ENCODE measurements around the gene C12orf76. TPM values are rescaled to one million over a fixed set of nuclear protein-coding genes. Genes with fewer than 3 reads are reported as not detected.

C12orf76 gene
- total RNA-seq, 4 donors from 2014 or later: 9.4 to 21.5 (median 11.4) TPM

DNA sequence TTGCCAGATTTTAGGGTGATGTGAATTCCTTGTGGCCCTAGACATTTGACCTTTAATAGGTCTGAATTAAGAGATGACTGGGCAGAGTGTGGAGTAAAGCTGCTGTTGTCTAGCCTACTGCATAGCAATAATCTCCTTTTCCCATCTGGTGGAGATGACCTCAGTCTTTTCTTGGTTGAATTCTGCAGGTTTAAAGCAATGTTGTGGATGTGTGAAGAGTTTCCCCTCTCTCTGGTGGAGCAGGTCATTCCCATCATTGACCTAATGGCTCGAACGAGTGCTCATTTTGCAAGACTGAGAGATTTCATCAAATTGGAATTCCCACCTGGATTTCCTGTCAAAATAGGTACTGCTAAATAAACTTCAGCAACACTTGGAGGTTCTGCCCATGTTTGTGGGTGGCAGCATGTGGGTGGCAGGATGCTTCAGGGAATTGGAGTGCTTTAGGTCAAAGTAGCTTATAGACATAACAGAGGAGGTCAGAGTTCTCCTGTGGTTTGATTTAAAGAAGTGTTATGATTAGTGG, 19.0 kb downstream of the C12orf76 start:
- Histone ChIP-seq H3K27me3 (no peaks in the 10 kb centered on the region), H3K27ac (no peak overlapping the region), H3K4me1 (peaks cover 0 to 10% (median 4%) of the 10 kb centered on the region in 3 donors), H3K36me3 (peaks cover 0 to 90% of the 10 kb centered on the region in 2 donors), H3K9me3 (no peaks in the 10 kb centered on the region), H3K4me3 (no peak overlapping the region)
- ATAC-seq: no peak
- TF ChIP-seq POLR2AphosphoS5 (IDR thresholded peaks at IDR 0.05) (no peak), EP300 (IDR thresholded peaks at IDR 0.05) (no peak), POLR2A (IDR thresholded peaks at IDR 0.05) (no peak)
- TF ChIP-seq, protein P1, sequence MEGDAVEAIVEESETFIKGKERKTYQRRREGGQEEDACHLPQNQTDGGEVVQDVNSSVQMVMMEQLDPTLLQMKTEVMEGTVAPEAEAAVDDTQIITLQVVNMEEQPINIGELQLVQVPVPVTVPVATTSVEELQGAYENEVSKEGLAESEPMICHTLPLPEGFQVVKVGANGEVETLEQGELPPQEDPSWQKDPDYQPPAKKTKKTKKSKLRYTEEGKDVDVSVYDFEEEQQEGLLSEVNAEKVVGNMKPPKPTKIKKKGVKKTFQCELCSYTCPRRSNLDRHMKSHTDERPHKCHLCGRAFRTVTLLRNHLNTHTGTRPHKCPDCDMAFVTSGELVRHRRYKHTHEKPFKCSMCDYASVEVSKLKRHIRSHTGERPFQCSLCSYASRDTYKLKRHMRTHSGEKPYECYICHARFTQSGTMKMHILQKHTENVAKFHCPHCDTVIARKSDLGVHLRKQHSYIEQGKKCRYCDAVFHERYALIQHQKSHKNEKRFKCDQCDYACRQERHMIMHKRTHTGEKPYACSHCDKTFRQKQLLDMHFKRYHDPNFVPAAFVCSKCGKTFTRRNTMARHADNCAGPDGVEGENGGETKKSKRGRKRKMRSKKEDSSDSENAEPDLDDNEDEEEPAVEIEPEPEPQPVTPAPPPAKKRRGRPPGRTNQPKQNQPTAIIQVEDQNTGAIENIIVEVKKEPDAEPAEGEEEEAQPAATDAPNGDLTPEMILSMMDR (IDR thresholded peaks at IDR 0.05): no peak
- no CpG with 5 or more reads among the region's 2 CpGs for WGBS, 2 donors (ENCODE audit: low coverage in 1 of 2)

DNA sequence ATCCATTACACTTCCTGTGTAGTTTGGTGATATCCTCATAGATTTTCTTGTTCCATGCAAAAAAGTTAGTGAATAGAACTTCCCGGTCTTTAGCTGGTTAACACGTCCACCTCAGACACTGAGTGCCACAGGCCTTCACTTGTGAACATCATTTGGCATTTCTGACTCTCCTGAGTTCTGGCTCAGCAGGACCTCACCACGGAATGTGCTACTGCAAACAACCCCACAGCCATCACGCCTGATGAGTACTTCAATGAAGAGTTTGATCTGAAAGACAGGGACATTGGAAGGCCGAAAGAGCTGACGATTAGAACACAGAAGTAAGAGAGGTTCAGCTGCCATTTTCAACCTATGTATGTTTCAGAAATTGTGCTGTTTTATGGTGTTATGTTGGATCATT, 20.0 kb downstream of the C12orf76 start:
- no peak overlapping the region for H3K27ac ChIP-seq
- TF ChIP-seq POLR2A (IDR thresholded peaks at IDR 0.05): no peak
- no peak for TF ChIP-seq POLR2AphosphoS5 (IDR thresholded peaks at IDR 0.05)
- no peak for TF ChIP-seq EP300 (IDR thresholded peaks at IDR 0.05)
- TF ChIP-seq, protein P1 (IDR thresholded peaks at IDR 0.05): no peak
- H3K36me3 ChIP-seq: peaks cover 0 to 79% of the 10 kb centered on the region in 2 donors
- ATAC-seq: no peak
- peaks cover 2 to 20% (median 15%) of the 10 kb centered on the region in 3 donors for H3K4me1 ChIP-seq
- H3K27me3 ChIP-seq: no peaks in the 10 kb centered on the region
- no peak overlapping the region for H3K4me3 ChIP-seq
- H3K9me3 ChIP-seq: no peaks in the 10 kb centered on the region
- WGBS, 2 donors (ENCODE audit: low coverage in 1 of 2): 78 to 88% methylated on average over 2 to 6 of the region's 6 CpGs

DNA sequence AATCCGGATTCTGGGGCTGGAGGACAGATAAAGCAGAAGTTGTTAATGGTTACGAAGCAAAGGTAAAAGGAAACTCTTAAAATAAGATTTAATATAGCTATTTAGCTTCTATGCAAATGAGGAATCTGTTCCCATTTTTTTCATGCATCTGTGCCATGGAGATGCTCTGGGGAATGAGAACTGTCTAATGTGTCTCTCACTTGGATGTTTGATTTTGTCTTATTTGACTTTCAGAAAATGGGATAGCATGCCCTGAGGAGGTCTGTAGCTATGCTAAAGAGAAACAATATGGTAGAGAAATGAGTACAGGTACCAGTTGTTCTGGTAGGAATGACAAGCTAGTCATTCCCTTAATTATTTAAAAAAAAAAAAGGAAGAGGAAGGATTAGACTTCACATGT, 24.3 kb downstream of the C12orf76 start:
- Histone ChIP-seq H3K4me1 (peaks cover 2 to 34% (median 18%) of the 10 kb centered on the region in 3 donors), H3K9me3 (no peaks in the 10 kb centered on the region), H3K36me3 (peaks cover 0 to 76% of the 10 kb centered on the region in 2 donors), H3K27me3 (no peaks in the 10 kb centered on the region), H3K4me3 (no peak overlapping the region), H3K27ac (peak overlapping the region in 3 of 4 donors; percentile 54 to 71 (median 70))
- no peak for ATAC-seq
- no peak for TF ChIP-seq POLR2AphosphoS5 (IDR thresholded peaks at IDR 0.05)
- TF ChIP-seq, protein P1 (IDR thresholded peaks at IDR 0.05): no peak
- no peak for TF ChIP-seq EP300 (IDR thresholded peaks at IDR 0.05)
- no peak for TF ChIP-seq POLR2A (IDR thresholded peaks at IDR 0.05)
- 82 to 94% methylated on average over 2 of the region's 2 CpGs for WGBS, 2 donors (ENCODE audit: low coverage in 1 of 2)

DNA sequence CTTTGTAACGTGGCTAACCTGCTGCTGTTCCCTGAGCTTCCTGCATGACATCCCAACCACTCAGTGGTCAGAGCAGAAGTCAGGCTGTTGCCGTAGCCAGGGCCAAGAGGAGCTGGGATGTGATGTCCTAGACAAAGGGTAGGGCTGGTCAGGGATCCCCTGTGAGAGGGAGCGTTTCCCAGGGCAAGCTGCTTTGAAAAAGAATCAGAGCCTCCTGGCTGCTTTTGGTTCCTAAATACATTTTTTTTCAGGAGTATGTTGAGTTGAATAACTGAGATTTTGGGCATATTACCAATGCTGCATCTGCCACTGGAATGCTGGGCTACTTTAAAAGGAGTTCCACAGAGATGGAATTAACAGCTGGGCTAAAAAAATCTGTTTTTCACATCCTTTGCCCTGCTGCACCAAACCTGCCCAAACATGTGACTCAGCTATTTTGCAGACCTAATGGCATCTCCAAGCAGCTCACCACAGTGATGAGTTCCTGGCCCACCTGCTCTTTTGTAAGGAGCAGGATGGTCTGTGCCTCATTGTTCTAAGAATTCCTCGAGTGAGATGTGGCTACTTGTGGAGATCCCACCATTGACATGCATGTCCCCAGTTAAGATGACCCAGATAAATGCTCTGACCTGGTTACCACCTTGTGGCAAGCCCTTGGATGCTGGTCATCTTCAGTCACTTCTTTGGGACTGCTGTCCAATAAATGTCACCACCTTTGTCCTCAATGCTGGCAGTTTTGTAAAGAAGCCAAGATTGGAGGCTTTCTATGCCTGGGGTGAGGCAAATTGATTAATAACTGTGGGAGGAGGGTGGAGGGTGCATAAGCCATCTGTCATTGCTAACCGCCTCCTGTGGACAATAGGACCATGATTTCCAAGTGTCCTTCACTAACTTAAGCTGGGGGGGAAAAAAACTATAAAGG, 25.0 kb downstream of the C12orf76 start:
- H3K36me3 ChIP-seq: peaks cover 0 to 76% of the 10 kb centered on the region in 2 donors
- TF ChIP-seq POLR2AphosphoS5 (IDR thresholded peaks at IDR 0.05) (no peak), POLR2A (IDR thresholded peaks at IDR 0.05) (no peak), EP300 (IDR thresholded peaks at IDR 0.05) (no peak)
- TF ChIP-seq, protein P1 (IDR thresholded peaks at IDR 0.05): no peak
- no peaks in the 10 kb centered on the region for H3K9me3 ChIP-seq
- H3K4me1 ChIP-seq: peaks cover 2 to 34% (median 18%) of the 10 kb centered on the region in 3 donors
- WGBS, 2 donors (ENCODE audit: low coverage in 1 of 2): 49 to 81% methylated on average over 2 to 3 of the region's 5 CpGs
- H3K27ac ChIP-seq: peak overlapping the region; percentile 16 to 71 (median 62)
- H3K4me3 ChIP-seq: no peak overlapping the region
- ATAC-seq: peak; percentile 31
- H3K27me3 ChIP-seq: no peaks in the 10 kb centered on the region
